Mammary microvascular endothelial cell (primary cell): ENCODE results near the gene MICA. TPM values are rescaled to one million over a fixed set of nuclear protein-coding genes. Genes with fewer than 3 reads are reported as not detected.

Experiments used
- total RNA-seq: library from RNA; depleted of rRNA; stranded (reverse); fragments of >200 nt; gene quantifications from 2 replicates; pipeline ENCODE4 v1.2.3, GENCODE V29; 2015

Gene MICA
- total RNA-seq: 4.7 and 5.2 TPM in 2 replicates

DNA sequence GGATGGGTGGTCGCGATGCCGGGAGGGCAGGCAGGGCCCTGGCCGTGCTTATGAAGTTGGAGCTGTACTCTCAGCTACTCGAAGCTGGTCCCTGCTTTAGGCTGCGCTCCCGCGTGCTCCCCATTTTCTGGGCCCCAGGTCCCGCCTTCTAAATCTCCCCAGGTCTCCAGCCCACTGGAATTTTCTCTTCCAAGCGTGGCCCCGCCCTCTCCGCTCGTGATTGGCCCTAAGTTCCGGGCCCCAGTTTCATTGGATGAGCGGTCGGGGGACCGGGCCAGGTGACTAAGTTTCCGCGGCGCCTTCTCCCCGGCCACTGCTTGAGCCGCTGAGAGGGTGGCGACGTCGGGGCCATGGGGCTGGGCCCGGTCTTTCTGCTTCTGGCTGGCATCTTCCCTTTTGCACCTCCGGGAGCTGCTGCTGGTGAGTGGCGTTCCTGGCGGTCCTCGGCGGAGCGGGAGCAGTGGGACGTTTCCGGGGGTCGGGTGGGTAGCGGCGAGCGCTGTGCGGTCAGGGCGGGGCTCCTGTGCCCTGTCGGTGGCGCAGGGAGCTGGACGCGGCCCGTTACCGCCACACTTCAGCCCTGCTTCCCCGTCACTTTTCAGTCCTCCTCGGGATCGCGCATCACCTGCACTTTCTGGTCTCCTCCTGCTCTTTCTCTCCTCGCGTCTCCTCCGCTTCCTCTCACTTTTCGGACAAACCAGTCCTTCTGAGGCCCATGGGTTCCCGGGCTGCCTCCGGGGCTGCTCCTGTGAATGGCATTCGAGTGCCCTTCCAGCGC lies at the start of gene MICA:
TSS of gene MICA (plus strand) at position 313 of the 778 bp plus-strand sequence. CDS start at position 351, 38 bp downstream.

DNA sequence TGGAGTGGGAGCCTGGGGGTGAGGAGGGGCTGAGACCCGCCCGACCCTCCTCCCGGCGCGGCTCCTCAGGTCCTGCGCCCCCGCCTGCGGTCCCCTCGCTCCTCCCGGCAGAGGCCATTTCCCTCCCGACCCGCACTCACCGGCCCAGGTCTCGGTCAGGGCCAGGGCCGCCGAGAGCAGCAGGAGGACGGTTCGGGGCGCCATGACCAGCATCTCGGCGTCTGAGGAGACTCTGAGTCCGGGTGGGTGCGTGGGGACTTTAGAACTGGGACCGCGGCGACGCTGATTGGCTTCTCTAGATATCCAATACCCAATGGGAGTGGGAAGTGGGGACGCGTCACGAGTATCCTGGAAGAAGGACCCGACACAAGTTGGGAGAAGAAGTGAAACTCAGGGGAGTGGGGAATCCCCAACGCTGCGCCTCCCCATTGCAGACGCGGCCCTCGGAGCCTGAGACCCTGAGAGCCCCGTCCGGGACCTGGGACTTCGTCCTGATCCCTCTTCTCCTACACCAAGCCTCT lies 46.4 kb upstream of the MICA start, which contains the start of gene HLA-B:
TSS of gene HLA-B (minus strand) at position 234 of the 521 bp plus-strand sequence. CDS start at position 213, 21 bp downstream.

Other genes with a start within 250 kb of the MICA start
- 16.7 and 23.1 TPM in 2 replicates for gene CCHCR1, start 245.8 kb upstream of the MICA start, total RNA-seq
- 49.8 and 50.2 TPM in 2 replicates for gene TCF19, start 245.0 kb upstream of the MICA start, total RNA-seq
- gene POU5F1, start 232.9 kb upstream of the MICA start, total RNA-seq: 1.3 TPM in 1 of 2 replicates, not detected in the other
- gene HLA-C, start 131.5 kb upstream of the MICA start, total RNA-seq: 389 and 466 TPM in 2 replicates
- gene HLA-B, start 46.4 kb upstream of the MICA start, total RNA-seq: 1,271 and 2,245 TPM in 2 replicates
- gene MICB, start 94.5 kb downstream of the MICA start, total RNA-seq: 19.6 and 21.7 TPM in 2 replicates
- gene MCCD1, start 125.4 kb downstream of the MICA start, total RNA-seq: not detected in 2 replicates
- gene DDX39B, start 138.4 kb downstream of the MICA start, total RNA-seq: 338 and 363 TPM in 2 replicates
- 0.07 and 0.39 TPM in 2 replicates for gene ATP6V1G2, start 143.0 kb downstream of the MICA start, total RNA-seq
- 12.9 and 16.2 TPM in 2 replicates for gene NFKBIL1, start 144.0 kb downstream of the MICA start, total RNA-seq
- gene LTA, start 168.7 kb downstream of the MICA start, total RNA-seq: 0.13 TPM in 1 of 2 replicates, not detected in the other
- gene TNF, start 172.0 kb downstream of the MICA start, total RNA-seq: 0.20 TPM in 1 of 2 replicates, not detected in the other
- 2.2 and 7.0 TPM in 2 replicates for gene LTB, start 178.8 kb downstream of the MICA start, total RNA-seq
- gene LST1, start 182.7 kb downstream of the MICA start, total RNA-seq: 0.20 and 0.98 TPM in 2 replicates
- gene NCR3, start 189.4 kb downstream of the MICA start, total RNA-seq: not detected in 2 replicates
- not detected in 2 replicates for gene AIF1, start 211.6 kb downstream of the MICA start, total RNA-seq
- gene PRRC2A, start 217.1 kb downstream of the MICA start, total RNA-seq: 90.2 and 95.7 TPM in 2 replicates
- 273 and 296 TPM in 2 replicates for gene BAG6, start 249.1 kb downstream of the MICA start, total RNA-seq